B cell (primary cell): ENCODE results near the gene CADPS. TPM values are rescaled to one million over a fixed set of nuclear protein-coding genes. Genes with fewer than 3 reads are reported as not detected.

Experiments
- ATAC-seq: fragments of 200-7000 bp; cut with Tn5 transposase; one replicate; pipeline ENCODE4 v1.10.0; 2021; ENCODE audit warnings: low read depth, mild to moderate bottlenecking, moderate number of reproducible peaks, moderate library complexity
- CTCF ChIA-PET: fragments of 350-600 bp; sonication (Branson Sonifier 250); formaldehyde crosslinking; loops from one replicate; lab custom pipeline; 2021; ENCODE audit warnings: antibody characterized with exemption, inconsistent platforms; lab: Charles Lee
- POLR2A ChIA-PET: fragments of 350-600 bp; sonication (Branson Sonifier 250); formaldehyde crosslinking; loops from one replicate; lab custom pipeline; 2021; ENCODE audit warnings: antibody characterized with exemption; lab: Charles Lee
- DNase-seq: peaks from one replicate; pipeline ENCODE4 v3.0.0; 2013
- H2AFZ ChIP-seq: 2 replicates; pipeline ENCODE4 v1.6.1; 2012; ENCODE audit warnings: mild to moderate bottlenecking, low read depth, low read length; ENCODE audit not compliant: insufficient read depth, poor library complexity, severe bottlenecking
- H3K27ac ChIP-seq, 2 donors: 1 replicate in 1 of 2; 2 replicates in 1 of 2; pipeline ENCODE4 v1.5.1; 2012 to 2013; ENCODE audit warnings: low read length in 2 of 2, mild to moderate bottlenecking in 2 of 2, moderate library complexity in 1 of 2
- H3K27me3 ChIP-seq, 4 experiments: fragments of 200-600 bp in 1 of 4; sonication (generic) in 1 of 4; replicated peaks in 1 of 4; 1 replicate in 2 of 4; 2 replicates in 2 of 4; pipeline versions ENCODE4 v1.6.1 to v1.7.0; 2013 to 2016; ENCODE audit warnings: low read length in 3 of 4, mild to moderate bottlenecking in 2 of 4, mixed read lengths in 1 of 4, moderate library complexity in 1 of 4; ENCODE audit not compliant: insufficient read depth in 4 of 4, control insufficient read depth in 3 of 4; ENCODE audit errors: control extremely low read depth in 1 of 4
- H3K36me3 ChIP-seq, 2 experiments: replicated peaks in 1 of 2; 1 replicate in 1 of 2; 2 replicates in 1 of 2; pipeline versions ENCODE4 v1.6.1 to v1.7.1; 2013; ENCODE audit warnings: low read length in 1 of 2; ENCODE audit not compliant: insufficient read depth in 2 of 2, control insufficient read depth in 1 of 2; ENCODE audit errors: control extremely low read depth in 1 of 2, extremely low read depth in 1 of 2
- H3K4me1 ChIP-seq, 2 donors: fragments of 200-600 bp in 1 of 2; sonication (generic) in 1 of 2; 1 replicate in 1 of 2; 2 replicates in 1 of 2; pipeline versions ENCODE4 v1.5.1 to v1.6.1; 2013 to 2017; ENCODE audit warnings: low read length in 2 of 2; ENCODE audit not compliant: control insufficient read depth in 2 of 2, insufficient read depth in 2 of 2
- H3K4me2 ChIP-seq: replicated peaks from 2 replicates; pipeline ENCODE3; 2012; ENCODE audit warnings: mild to moderate bottlenecking, low read depth, low read length; ENCODE audit not compliant: poor library complexity, severe bottlenecking
- H3K4me3 ChIP-seq, 5 experiments: fragments of 200-600 bp in 1 of 5; sonication (generic) in 1 of 5; 1 replicate in 3 of 5; 2 replicates in 2 of 5; pipeline versions ENCODE4 v1.5.1 to v1.7.0; 2011 to 2016; ENCODE audit warnings: low read length in 4 of 5, mild to moderate bottlenecking in 4 of 5, low read depth in 2 of 5, control low read depth in 1 of 5, moderate library complexity in 1 of 5; ENCODE audit not compliant: insufficient read depth in 1 of 5; ENCODE audit errors: control extremely low read depth in 1 of 5, extremely low read depth in 1 of 5
- H3K79me2 ChIP-seq: fragments of 200-600 bp; sonication (generic); one replicate; pipeline ENCODE4 v1.6.0; 2016; ENCODE audit warnings: low read length; ENCODE audit not compliant: control insufficient read depth, insufficient read depth
- H3K9ac ChIP-seq: fragments of 200-600 bp; sonication (generic); 2 replicates; pipeline ENCODE4 v1.6.1; 2017; ENCODE audit warnings: mild to moderate bottlenecking, low read length, moderate library complexity
- H3K9me3 ChIP-seq, 3 donors: one replicate each; pipeline versions ENCODE4 v1.6.1 to v1.7.1; 2013; ENCODE audit warnings: low read length in 2 of 3; ENCODE audit not compliant: control insufficient read depth in 2 of 3, insufficient read depth in 1 of 3; ENCODE audit errors: control extremely low read depth in 1 of 3
- H4K20me1 ChIP-seq: 2 replicates; pipeline ENCODE4 v1.6.0; 2012; ENCODE audit warnings: mild to moderate bottlenecking, low read length; ENCODE audit not compliant: insufficient read depth, control insufficient read depth, poor library complexity, severe bottlenecking
- H3K27ac Mint-ChIP-seq: one replicate; pipeline ENCODE4 v1.8.0; 2021; ENCODE audit warnings: mixed read lengths
- H3K27me3 Mint-ChIP-seq: one replicate; pipeline ENCODE4 v1.8.0; 2021; ENCODE audit warnings: mixed read lengths
- H3K4me1 Mint-ChIP-seq: one replicate; pipeline ENCODE4 v1.8.0; 2021; ENCODE audit warnings: mixed read lengths
- H3K4me3 Mint-ChIP-seq: one replicate; pipeline ENCODE4 v1.8.0; 2021; ENCODE audit warnings: mixed read lengths
- H3K9me3 Mint-ChIP-seq: one replicate; pipeline ENCODE4 v1.8.0; 2022; ENCODE audit warnings: mixed read lengths; ENCODE audit not compliant: insufficient read depth
- CTCF ChIP-seq: fragments of 200-600 bp; IDR thresholded peaks from one replicate; pipeline ENCODE4 v1.8.0; 2022; ENCODE audit warnings: antibody characterized with exemption, mild to moderate bottlenecking
- EZH2 ChIP-seq: IDR thresholded peaks from 2 replicates; pipeline ENCODE4 v1.6.1; 2012; ENCODE audit warnings: borderline replicate concordance, low read depth, mild to moderate bottlenecking, moderate library complexity, low read length; ENCODE audit not compliant: insufficient read depth, poor library complexity, severe bottlenecking
- WGBS: methylation state at CpG from one replicate; pipeline ENCODE4 v1.1.5; 2013; ENCODE audit warnings: missing lambda C conversion rate; ENCODE audit not compliant: insufficient coverage; 5-methylcytosine and 5-hydroxymethylcytosine counted together
- intact Hi-C: fragments of 100-400 bp; cut with micrococcal nuclease; formaldehyde crosslinking; loops from one replicate; pipeline ENCODE4 v1.10.0; 2022
- polyA plus RNA-seq: library from polyadenylated mRNA; depleted of rRNA; stranded (reverse); fragments of >200 nt; gene quantifications from 2 replicates; pipeline ENCODE4 v1.2.3, GENCODE V29; 2012
- total RNA-seq, 2 donors: library from RNA; stranded (reverse); fragments of 120-200 nt in 1 of 2; gene quantifications; 1 replicate in 1 of 2; 2 replicates in 1 of 2; pipeline versions ENCODE4 v1.2.3 to v1.2.4, GENCODE V29; 2013 to 2022

Gene CADPS
- total and polyA plus RNA-seq, 2 donors (not counting 1 experiment from before 2014, with no cell fraction given) = 0.16 to 0.22 TPM

GRCh38 chr3:62493109-62493801, 382.0 kb downstream of the CADPS start:
- no peaks in the 10 kb centered on the region for H3K9me3 ChIP-seq
- Mint-ChIP-seq H3K4me3 (no peak overlapping the region), H3K27me3 (no peaks in the 10 kb centered on the region), H3K27ac (no peak overlapping the region), H3K4me1 (no peaks in the 10 kb centered on the region), H3K9me3 (no peaks in the 10 kb centered on the region)
- H4K20me1 ChIP-seq = no peaks in the 10 kb centered on the region
- no peak overlapping the region for H3K4me3 ChIP-seq
- TF ChIP-seq CTCF = no peak
- TF ChIP-seq EZH2 = no peak
- no peaks in the 10 kb centered on the region for H3K4me1 ChIP-seq
- ChIA-PET CTCF (no interaction called here), POLR2A (no interaction called here)
- ATAC-seq (no peak), DNase-seq (no peak)
- H3K4me2 ChIP-seq = no peak overlapping the region
- intact Hi-C loops = no loop called here
- H3K36me3 ChIP-seq = no peaks in the 10 kb centered on the region
- H2AFZ ChIP-seq = no peak overlapping the region
- WGBS = 100% methylated on average over 1 of the region's 4 CpGs
- no peak overlapping the region for H3K9ac ChIP-seq
- no peaks in the 10 kb centered on the region for H3K79me2 ChIP-seq
- no peaks in the 10 kb centered on the region for H3K27me3 ChIP-seq
- no peak overlapping the region for H3K27ac ChIP-seq

GRCh38 chr3:62482961-62483360, 392.3 kb downstream of the CADPS start:
- intact Hi-C loops = no loop called here
- H3K9me3 ChIP-seq = peaks cover 0 to 4% (median 0%) of the 10 kb centered on the region in 3 donors
- no peak for ATAC-seq
- Mint-ChIP-seq H3K4me1 (no peaks in the 10 kb centered on the region), H3K9me3 (no peaks in the 10 kb centered on the region), H3K4me3 (no peak overlapping the region), H3K27me3 (peaks cover 4% of the 10 kb centered on the region), H3K27ac (no peak overlapping the region)
- ChIA-PET CTCF (no interaction called here), POLR2A (no interaction called here)
- no peak overlapping the region for H3K4me3 ChIP-seq
- no peak overlapping the region for H3K9ac ChIP-seq
- H2AFZ ChIP-seq = no peak overlapping the region
- TF ChIP-seq CTCF = no peak
- no peak for TF ChIP-seq EZH2
- H3K27ac ChIP-seq = no peak overlapping the region
- no peaks in the 10 kb centered on the region for H3K27me3 ChIP-seq
- WGBS = 78% methylated on average over 4 of the region's 4 CpGs
- no peak overlapping the region for H3K4me2 ChIP-seq
- no peak for DNase-seq
- H3K79me2 ChIP-seq = no peaks in the 10 kb centered on the region
- H3K4me1 ChIP-seq = no peaks in the 10 kb centered on the region
- H3K36me3 ChIP-seq = no peaks in the 10 kb centered on the region
- no peaks in the 10 kb centered on the region for H4K20me1 ChIP-seq
